ENCODE results near the gene TFEB. TPM values are rescaled to one million over a fixed set of nuclear protein-coding genes. Genes with fewer than 3 reads are reported as not detected.

TFEB gene
- total RNA-seq, 4 donors from 2014 or later: 19.0 to 23.3 (median 21.6) TPM

GRCh38 chr6:41704656-41705310, 30.6 kb downstream of the TFEB start:
- WGBS: 96% methylated on average over 3 of the region's 5 CpGs
- no peak overlapping the region for H3K27ac ChIP-seq

DNA sequence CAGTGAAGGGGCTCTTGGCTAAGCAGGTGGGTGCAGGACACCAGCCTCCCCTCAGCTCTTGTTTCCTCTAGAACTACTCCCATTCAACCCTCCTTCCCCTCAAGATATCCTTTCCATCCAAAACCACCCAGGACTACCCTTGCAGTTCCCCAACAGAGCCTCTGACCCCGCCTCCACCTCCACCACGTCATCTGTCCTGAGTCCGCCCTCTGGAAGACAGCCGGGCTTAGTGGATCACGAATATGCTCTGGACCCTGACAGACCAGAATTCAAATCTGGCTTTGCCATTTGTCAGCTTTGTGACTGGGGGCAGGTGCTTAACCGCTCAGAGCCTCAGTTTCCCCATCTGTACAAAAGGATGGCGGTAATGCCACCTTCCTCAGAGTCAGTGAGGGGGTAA, 31.4 kb downstream of the TFEB start:
- Histone ChIP-seq H3K4me1 (peaks cover 51% of the 10 kb centered on the region), H3K4me3 (no peak overlapping the region), H3K9me3 (no peaks in the 10 kb centered on the region), H3K27ac (no peak overlapping the region), H3K27me3 (no peaks in the 10 kb centered on the region), H3K36me3 (peaks cover 5% of the 10 kb centered on the region)
- TF ChIP-seq EP300 (IDR thresholded peaks at IDR 0.05) (no peak), CTCF (IDR thresholded peaks at IDR 0.05) (no peak), POLR2A (IDR thresholded peaks at IDR 0.05) (no peak), POLR2AphosphoS5 (IDR thresholded peaks at IDR 0.05) (no peak)
- WGBS: 86% methylated on average over 7 of the region's 7 CpGs
- DNase-seq (ENCODE audit: low spot score in 2 of 2): no peak

More at GRCh38 chr6:41704656-41705310, 30.6 kb downstream of the TFEB start:
- no peak for DNase-seq (ENCODE audit: low spot score in 2 of 2)
- no peaks in the 10 kb centered on the region for H3K27me3 ChIP-seq
- peaks cover 5% of the 10 kb centered on the region for H3K36me3 ChIP-seq
- H3K4me1 ChIP-seq: peaks cover 49% of the 10 kb centered on the region
- no peaks in the 10 kb centered on the region for H3K9me3 ChIP-seq
- TF ChIP-seq POLR2A (IDR thresholded peaks at IDR 0.05) (no peak), EP300 (IDR thresholded peaks at IDR 0.05) (no peak), CTCF (IDR thresholded peaks at IDR 0.05) (no peak), POLR2AphosphoS5 (IDR thresholded peaks at IDR 0.05) (no peak)
- no peak overlapping the region for H3K4me3 ChIP-seq

DNA sequence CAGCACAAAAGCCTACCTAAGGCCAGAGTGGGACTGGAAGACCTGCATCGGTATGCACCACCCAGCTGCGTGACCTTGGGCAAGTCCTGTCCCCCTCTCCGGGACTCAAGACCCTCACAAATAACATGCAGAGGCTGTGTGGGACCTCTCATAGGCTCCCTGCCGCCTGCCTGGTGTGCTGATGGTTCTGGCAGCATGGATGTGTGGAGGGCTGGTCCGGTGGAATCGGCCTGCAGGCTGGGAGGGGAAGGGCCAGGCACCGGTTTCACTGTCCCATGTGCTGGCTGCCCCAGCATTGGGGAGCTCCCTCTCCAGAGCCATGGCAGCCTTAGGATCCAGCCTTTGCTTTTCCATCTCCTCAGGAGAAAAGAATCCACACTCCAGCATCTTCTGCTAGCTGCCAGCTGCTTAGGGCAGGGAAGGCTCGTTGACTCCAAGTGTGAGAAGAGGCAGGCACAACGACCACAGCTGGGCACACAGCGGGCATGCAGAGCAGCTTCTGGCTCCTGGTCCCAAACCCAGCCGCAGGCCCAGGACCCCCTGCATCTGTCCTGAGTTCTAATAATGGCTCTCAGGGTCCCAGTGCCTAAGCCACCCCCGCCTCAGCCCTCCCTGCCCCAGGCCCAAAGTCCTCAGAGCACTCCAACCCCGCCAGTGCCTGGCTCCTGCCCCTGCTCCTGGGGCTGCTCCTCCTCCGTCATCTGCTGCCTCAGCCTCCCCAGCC, 32.5 kb downstream of the TFEB start:
- Histone ChIP-seq H3K4me1 (peaks cover 44% of the 10 kb centered on the region), H3K27me3 (no peaks in the 10 kb centered on the region), H3K27ac (no peak overlapping the region), H3K9me3 (no peaks in the 10 kb centered on the region), H3K36me3 (peaks cover 5% of the 10 kb centered on the region), H3K4me3 (no peak overlapping the region)
- 87% methylated on average over 10 of the region's 14 CpGs for WGBS
- TF ChIP-seq POLR2A (IDR thresholded peaks at IDR 0.05) (no peak), POLR2AphosphoS5 (IDR thresholded peaks at IDR 0.05) (no peak), CTCF (IDR thresholded peaks at IDR 0.05) (no peak), EP300 (IDR thresholded peaks at IDR 0.05) (no peak)
- no peak for DNase-seq (ENCODE audit: low spot score in 2 of 2)

DNA sequence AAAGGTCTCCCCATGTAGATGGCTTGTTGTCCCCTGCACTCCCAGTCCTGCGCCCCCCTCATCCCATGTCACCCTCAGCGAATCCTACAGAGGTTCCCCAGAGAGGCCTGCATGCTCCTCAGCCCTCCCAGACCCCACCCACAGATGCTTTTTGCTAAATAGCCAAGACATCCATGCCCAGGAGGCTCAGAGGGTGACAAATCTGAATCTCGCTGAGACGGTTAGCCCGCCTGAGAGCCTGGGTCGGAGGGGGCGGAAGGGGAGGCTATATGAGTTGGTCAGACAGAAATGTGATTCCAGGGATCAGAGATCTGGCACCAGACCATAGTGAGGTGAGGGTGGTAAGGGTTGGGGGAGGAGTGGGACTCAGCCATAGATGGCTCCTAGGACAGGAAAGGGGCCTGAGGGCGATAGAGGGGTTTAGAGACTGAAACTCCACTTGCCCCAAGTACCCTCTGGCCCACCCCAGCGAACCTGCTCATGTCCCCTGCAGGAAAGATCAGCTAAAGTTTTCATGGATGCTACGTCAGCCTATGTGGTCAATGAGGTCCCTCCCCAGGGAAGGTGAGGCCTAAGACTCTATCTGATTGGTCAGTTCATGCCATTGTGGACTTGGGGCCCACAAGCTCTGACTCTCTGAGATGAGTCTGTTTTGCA, 33.2 kb downstream of the TFEB start:
- Histone ChIP-seq H3K4me1 (peaks cover 37% of the 10 kb centered on the region), H3K36me3 (peaks cover 5% of the 10 kb centered on the region), H3K27ac (no peak overlapping the region), H3K9me3 (no peaks in the 10 kb centered on the region), H3K4me3 (no peak overlapping the region), H3K27me3 (no peaks in the 10 kb centered on the region)
- WGBS: 88% methylated on average over 10 of the region's 10 CpGs
- TF ChIP-seq CTCF (IDR thresholded peaks at IDR 0.05) (no peak), POLR2A (IDR thresholded peaks at IDR 0.05) (no peak), POLR2AphosphoS5 (IDR thresholded peaks at IDR 0.05) (no peak), EP300 (IDR thresholded peaks at IDR 0.05) (no peak)
- no peak for DNase-seq (ENCODE audit: low spot score in 2 of 2)
